Measurements from ENCODE around the gene SPNS3.

DNA sequence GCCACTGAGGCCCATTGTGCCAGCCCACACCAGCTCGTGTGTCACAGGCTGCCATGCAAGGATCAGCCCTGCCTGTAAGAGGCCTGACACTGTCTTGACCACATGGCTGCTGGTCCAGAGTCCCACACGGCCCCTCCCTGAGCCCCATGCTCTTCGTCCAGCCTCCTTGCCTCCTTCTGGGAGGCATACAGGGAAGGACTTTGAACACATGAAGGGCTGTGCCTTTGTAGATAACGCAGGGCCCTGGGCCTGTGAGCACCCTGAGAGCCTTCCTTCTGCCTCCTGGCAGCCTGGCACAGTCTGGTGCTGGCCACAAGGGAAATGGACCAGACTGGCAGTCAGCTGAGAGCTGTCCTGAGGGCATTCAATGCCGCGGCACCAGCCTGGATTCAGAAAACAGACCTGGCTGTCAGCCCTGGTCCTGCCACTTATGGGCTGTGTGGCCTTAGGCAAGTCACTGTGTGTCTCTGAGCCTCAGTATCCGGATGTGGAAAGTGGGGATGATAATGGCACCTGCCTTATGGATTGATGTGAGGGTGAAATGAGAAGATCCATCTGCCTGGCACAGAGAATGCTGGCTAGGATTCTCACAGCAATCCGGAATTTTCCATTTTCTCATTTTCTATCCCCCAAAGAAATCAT lies 45.7 kb downstream of the SPNS3 start:
- TF ChIP-seq POLR2A (IDR thresholded peaks at IDR 0.05) (no peak), CTCF (IDR thresholded peaks at IDR 0.05) (no peak), EP300 (IDR thresholded peaks at IDR 0.05) (no peak)
